Stimulated activated CD8-positive, alpha-beta memory T cell treated with anti-CD3 and anti-CD28 coated beads, Interleukin-15, amount 100 ng/mL, for 4 hours (primary cell): ENCODE results near the gene FAM107B.

Source experiments
- DNase-seq, 2 donors: peaks; one replicate each; pipeline ENCODE4 v3.0.0-alpha.2; 2020; ENCODE audit warnings: low read depth in 2 of 2

FAM107B gene

DNA sequence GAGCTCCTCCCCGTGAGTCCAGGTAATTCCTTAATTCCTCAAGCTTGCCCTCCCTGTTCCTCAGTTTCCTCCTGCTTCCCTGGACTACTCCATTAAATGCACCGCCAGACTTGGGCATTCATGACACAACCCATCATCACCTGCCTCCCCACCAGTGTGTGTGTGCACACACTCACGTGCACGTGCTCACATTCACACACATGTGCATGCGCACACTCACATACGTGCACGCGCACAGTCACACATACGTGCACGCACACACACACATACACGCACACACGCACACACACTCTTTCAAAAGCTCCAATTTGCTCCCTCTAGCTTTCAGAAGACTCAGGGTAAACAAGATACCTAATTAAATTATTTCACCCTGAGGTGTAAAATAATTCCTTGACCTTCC is 216.7 kb downstream of the FAM107B start:
- no peak for DNase-seq

DNA sequence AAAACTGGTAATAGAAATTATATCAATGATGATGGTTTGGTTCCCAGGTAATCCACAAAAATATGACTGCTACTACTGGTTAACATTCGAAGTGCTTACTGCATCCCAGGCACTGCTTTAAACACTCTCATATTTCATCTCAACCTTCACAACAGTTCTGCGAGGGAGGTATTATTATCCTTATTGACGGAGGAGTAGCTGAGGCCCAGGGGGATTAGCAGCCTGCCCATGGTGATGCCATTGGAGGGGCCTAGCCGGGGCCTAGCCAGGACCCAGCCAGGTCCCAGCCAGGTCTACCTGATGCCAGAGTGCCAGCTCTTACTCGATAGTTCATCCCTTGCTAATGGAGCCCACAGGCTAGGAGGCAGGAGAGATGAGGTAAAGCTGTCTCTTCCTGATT is 217.1 kb downstream of the FAM107B start:
- no peak for DNase-seq

DNA sequence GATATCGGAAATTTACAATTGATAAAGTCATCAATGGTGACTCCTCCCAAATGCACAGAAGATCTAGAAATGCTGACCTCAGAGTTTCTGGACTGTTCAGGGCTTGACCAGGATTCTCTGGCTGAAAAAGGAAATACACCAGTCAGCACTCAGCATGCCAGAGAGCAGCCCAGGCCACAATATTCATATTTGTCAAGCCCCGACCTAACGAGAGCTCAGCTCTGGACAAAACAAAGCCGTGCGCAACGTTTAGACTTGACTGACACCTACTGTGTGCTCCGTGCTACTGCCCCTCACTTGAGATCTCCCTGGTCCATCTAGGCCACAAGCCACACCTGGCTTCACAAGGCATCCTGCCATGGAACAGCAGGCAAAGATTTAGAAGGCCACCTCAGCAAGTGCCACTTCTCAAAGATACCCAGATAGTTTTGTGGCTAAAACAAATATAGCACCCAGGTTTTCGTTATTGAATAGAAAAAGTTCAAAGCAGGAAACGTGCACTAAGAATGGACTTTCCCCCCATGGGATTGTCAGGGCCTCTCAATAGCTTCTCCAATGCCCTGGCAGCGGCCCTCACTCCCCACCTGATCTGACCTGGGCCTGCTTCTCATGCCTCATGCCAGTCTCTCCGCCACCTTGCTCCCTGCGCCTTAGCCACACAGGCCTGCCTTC is 218.3 kb downstream of the FAM107B start:
- no peak for DNase-seq

DNA sequence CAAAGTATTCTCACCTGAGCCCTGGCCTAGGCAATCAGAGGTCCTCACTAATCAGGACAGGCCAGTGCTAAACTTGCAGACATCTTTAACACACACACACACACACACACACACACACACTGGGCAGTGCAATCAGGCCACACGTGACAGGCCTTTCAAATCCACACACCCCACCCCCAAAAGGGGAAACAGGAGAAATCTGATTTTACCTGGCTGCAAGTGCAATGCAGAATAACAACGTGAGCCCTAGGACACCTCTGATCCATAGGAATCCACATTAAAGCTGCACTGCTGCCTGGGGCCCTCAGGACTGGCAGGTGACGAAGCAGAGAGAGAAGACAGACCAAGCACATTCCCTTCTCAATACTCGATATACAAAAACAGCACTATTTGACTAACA is 218.9 kb downstream of the FAM107B start:
- no peak for DNase-seq

DNA sequence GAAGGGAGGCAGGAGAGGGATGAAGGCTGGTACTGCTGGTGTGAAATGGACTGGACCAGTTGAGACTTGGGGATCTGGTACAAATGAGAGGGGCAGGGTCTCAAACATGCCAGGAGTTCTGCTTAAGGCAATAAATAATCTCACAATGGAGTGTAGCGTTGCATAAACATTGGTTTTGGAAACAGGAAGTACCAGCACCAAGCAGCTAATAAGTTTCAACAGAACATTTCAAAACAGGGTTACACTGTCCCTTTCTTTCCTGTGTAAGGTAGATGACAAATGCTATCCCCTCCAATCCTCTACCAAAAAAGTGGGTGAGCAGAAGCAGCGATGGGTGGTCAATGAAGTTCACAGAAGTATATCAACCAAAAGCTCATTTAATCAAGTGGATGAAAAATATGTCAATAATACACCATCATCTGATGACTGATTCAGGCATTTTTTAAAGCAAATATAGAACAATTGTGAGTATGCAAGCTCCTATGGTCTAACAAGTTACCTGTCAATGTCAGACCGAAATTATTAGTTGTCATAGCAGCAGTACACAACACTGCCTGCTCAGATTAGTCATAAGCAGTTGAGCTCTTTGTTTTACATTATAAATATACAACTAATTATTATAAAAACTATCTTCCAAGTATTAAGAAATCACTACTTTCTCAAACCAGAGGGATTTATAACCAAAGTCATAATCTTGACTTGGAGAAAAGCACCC is 220.0 kb downstream of the FAM107B start:
- no peak for DNase-seq

DNA sequence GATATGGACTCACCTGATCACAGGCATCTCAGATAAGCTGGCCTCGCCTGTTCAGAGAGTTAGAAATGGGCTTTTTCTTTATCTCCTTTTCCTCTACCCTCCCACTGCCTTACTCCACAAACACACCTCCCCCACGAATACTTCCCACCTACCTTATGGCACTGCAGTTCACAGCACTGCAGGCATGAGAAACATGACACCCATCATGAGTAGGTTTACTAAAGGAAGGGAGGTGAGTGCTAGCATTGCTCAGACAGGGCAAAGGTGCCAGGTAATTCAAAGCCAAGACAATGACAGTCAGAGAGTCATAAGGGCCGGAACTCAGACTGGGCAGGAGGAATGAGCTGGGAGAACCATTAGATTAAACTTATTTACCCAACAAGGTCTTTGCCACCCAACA is 220.6 kb downstream of the FAM107B start:
- no peak for DNase-seq

DNA sequence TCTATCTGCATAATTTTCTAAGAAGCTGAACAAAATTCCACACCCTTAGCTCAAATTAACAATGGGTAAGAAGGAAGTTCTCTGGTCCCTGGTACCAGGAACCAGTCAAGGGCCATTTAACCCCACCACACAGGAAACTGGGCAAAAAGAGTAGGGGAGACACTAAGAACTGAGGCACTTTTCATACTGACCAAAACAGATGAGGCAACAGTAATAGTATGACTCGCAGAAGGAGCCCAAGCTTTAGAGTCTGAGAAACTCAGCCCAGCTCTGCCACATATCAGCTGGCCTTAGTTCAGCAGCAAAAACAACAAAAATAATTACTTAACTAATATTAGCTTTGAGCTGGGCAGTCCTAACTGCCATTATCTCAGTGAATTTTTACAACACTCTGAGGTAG is 221.2 kb downstream of the FAM107B start:
- no peak for DNase-seq

DNA sequence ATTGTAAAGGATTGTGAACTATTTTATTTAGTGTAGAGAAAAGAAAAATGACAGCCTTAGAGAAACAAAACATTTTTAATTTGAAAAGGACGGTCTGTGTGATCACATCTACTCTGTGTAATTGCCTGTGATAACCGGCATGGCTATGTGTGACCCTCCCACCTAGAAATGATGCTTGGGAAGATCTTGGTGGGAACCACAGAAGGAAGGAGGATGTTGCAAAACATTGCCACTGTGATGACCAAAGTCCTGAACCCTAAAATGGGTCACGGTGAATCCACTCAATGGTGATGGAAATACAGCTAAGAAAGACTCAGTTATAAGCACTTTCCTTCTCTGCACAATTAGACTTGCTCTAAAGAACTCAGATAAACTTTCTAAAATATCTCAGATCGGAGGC is 222.7 kb downstream of the FAM107B start:
- DNase-seq, result no peak

DNA sequence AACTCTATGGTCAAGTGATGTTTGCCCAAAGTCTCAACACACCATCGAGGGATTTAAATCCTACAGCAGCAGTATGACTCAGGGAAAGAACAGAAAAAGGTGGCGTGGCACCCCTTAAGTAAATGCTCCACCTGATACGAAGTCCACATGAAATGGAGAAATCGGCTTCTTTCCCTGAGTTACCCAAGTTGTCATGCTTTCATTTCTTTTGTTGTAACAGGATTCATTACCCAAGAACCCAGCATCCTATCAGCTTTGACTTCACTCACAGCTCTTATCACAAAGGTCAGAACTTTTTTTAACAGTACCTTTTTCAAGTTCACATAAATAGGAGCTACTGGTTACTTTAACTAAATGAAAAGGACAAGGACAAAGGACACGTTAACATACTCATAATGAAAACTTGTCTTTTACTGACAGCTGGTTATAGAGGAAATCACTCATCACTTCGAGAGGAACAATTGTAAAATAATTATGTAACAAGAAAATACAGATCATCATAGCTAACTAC is 224.2 kb downstream of the FAM107B start:
- no peak for DNase-seq

DNA sequence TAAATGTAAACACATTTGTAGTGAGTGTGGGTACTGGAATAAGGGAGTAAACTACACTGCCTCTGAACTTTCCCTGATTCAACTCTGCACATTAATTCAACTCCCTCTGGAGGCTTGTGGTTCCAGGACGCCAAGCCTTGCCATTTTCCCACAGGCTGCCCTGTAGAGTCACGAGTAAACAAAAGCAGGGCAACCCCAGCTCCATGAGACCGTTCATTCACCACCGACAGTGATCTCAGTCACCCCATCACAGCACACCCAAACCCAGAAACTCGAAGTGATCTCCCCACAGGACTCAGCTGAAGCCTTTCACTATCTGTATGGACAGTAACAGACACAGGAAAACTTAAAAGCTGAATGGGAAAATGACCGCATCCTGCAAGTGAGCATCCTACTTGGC is 225.2 kb downstream of the FAM107B start:
- no peak for DNase-seq

DNA sequence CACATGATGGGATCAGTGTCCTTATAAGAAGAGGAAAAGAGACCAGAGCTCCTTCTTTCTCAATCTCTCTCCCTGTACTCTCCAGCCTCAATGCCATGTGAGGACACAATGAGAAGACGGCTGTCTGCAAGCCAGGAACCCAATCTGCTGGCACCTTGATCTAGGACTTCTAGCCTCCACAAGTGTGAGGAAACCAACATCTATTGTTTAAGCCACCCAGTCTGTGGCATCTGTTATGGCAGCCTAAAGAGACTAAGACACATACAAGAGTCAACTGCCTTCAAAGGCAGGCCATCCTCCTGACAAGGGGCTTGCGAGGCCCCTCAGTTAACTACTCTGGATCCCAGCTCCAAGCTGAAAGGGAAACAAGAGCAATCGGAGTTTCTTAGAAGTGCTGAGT is 225.7 kb downstream of the FAM107B start:
- no peak for DNase-seq

DNA sequence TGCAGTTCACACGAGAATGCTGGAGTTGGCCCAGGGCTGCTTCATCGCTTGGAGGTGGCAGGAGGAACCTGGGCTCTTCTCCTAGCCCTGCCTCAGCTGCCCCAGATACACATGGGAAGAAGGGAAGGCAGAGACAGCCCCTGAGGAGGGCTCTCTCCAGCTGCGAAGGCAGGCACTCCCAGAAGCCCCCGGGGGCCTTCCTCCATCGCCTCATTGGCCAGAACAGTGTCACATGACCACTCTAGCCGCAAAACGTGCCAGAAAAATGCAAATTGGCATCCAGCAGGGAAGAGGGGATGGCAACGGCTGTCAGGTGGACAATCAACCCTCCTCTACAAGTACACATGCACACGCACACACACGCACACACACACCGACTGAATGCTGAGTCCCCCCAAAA is 226.2 kb downstream of the FAM107B start:
- no peak for DNase-seq

DNA sequence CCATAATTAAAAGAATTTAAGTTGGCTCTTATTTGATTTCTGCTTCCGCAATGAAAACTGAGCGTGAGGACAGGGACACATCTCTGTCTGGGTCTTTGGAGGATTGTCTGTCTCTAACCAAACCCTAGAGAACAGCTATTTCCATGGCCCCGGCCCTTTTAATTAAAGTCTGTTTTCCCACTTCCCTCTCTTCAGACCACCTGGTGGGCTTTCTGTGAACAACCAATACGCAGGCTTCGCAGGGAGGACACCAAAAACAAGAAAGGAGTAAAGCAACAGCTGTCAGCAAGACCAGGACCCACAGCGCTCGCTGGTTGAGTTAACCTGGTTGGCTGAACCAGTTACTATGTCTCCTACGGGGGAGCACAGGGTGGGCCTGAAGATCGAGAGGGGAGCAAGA is 226.9 kb downstream of the FAM107B start:
- DNase-seq, result no peak

DNA sequence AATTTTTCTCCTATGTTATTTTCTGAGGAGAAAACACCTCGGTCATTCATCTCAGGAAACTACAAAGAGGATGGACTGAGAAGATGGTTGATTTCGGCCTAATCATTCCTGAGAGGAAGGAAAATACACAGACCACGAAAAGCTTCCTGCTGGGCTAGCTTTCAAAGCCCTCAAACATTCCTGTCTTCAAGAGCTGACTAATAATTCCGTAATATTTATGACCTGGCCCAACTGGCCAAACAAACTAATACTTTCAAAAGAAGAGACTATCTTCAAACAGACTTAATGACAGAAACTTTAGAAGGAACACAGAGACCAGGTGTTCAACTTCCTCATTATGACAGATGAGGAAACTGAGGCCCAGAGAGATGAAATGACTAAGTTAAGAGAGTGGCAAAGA is 228.9 kb downstream of the FAM107B start:
- no peak for DNase-seq

DNA sequence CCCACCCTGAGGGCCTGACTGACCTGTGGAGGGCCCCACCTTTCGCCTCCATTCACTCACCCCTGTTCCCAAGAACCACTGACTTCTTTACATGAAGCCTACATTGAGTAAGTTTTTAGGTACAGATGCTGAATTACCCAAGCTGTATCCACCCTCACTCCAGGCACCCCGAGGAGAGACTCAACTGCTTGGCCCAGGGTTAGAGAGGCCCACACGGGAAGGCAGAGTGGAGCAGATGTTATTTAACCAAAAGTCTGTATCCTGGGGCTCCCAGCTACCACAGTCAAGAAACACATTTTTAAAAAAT is 230.8 kb downstream of the FAM107B start:
- no peak for DNase-seq

DNA sequence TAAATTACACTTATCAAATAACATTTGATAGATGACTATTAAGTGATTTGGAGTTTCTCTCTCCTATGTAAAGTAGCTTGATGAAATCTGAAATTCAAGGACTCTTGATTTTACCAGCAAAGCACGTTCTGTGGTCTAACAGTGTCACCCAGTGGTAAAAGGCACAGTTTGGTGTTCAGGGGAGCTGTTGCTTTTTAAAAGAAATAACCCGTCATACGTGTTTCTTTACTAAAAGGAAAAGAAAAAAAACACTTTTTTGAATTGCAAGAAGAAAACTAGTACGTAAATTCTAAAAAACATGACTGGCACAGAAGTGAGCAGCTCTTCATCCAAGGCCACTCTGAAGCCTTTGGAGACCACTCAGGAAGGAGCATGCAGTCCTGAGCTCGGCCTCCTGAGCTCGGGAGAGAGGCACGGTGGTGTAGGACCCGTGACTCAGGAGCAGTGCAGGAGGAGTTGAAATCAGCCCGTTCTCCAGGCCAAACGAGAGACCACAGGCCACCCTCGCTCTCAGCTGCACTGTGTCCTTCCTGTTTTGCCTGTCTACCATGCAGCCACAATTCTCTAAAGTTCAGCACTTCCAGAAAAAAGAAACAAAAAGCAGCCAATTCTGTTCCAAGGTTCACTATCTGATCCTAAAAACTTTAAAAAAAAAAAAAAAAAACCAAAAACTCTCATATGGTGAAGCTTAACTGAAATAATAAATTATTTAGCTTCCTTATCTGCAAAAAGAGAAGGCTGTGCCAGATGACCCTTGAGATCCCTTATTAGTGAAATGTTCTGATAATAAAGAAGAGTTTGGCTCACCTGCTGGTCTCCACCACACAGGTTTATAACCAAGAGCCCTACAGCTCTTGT is 231.4 kb downstream of the FAM107B start:
- no peak for DNase-seq

DNA sequence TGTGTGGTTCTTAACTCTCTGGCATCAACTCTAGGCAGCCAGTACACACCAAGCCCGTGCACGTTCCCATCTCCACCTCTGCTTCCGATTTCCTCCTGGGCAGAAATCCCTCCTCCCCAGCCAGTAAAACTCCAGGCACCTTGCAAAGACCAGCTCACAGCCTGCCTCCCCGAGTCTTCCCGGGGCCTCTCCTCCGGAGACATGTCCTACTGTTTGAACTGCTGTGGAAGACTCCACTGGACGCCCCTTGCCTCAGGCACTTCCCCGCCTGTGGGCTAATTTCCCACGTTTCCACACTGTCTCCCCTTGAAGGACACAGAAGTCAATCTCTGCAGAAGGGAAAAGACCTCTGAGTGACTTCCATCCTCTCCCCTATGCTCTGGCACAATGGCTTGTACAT is 233.3 kb downstream of the FAM107B start:
- no peak for DNase-seq

DNA sequence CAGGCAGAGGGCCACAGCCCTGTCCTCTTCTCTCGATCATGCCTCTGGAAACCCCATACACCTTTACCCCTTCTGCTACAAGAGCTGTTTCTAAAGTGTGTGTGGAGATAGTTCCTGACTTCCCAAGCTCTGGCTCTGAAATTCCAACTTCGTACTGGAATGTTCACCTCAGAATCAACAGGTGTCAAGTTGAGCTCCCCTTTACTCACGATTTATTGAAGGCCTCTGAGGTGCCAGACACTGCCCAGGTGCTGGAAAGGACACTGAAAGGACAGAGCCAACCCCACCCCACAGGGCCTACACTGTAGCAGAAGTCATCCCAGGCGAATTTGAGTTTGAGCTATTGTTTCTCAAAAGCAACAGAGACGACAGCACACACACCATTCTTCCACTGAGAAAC is 234.1 kb downstream of the FAM107B start:
- no peak for DNase-seq

DNA sequence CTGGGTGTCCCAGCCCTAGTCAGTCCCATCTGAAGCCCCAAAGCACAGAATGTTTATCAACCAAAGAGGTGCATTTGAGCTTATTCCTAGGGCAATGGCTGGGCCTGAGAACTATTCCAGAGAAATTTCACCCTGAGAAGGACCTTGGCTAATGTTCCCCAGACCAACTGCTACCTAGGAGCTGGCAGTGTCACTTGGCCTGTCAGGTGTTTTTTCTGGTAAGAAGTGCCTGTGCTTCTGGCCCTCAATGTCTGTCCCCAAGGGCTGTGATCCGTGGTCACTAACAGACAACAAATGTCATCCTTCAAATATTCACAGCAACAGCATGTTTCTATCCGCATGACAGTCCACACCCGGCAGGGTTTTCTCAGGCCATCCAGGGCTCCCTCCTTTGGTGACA is 234.6 kb downstream of the FAM107B start:
- DNase-seq, result no peak

DNA sequence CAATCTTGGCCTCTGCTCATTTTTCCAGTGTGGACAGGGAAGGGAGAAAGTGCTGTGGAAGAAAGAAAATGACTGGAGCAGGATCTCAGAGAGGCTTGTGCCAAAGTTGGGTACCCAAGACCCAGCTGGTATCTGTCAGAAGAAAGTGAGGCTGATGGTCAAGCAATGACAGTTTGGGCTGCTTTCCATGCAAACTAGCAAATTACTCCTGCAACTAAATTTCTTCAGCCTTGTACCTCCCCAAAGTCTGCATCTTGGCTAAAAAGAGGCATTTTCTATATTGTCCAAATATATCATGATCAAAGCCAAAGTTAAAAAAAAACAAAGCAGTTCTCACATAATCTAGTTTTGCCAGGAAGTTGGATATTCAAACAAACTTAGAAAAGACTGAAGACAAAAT is 235.5 kb downstream of the FAM107B start:
- no peak for DNase-seq

DNA sequence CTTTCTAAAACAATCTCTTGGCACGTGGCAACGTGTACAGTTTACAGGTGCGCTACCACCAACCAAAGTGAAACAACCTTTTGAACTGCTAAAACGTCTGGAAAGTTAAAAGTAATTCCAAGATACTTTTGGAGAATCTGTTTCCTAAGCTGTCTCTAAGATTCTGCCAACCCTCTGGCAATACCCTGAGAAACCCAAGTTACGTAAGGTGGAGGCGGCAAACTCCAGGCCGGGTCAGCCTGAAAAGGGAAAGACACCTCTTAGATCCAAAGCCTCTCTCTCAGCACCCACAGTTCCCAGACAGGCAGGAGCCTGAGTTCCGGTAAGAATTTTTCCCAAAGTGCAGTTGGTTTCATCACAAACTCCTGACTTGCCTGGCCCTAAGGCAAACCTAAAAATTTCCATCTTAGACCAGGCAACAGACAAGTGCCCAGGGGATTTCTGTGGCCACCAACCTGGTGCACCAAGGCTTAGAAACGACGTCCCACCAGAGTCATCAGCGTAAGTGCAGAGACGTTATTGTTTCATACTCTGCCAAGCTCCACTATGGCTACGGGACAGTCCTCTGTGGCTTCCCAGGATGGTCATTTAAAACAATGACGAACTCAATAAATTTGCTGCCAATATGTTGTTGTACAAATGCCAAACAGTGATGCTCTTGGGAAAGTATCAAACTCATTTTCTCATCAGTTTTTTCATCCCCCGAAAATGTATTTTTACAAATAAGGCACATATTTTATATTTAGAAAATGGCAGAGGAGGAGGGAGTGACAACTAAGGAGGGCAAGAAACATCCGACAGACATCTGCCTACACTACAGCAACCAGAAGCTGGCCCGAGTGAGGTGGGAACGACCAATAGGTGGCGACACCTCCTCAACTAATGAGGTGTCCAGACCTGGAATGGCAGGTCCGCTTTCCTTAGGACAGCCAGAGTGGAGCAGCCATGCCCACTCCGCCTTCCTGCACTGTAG is 238.2 kb downstream of the FAM107B start:
- no peak for DNase-seq
